ENCODE data around the gene NID2.

The NID2 gene

DNA sequence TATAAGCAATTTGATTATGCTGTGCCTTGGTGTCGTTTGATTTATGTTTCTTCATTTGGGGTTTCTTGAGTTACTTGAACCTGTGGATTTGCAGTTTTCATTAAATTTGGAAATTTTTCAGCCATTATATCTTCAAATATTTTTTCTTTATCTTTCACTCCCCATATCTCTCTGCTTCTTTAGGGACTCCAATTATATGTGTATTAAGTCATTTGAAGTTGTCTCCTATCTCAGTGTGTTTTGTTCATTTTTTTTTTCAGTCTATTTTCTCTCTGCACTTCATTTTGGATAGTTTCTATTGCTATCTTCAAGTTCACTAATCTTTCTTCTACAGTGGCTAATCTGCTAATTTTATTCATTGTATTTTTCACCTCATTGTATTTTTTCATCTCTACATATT lies 108.9 kb downstream of the NID2 start:
- TF ChIP-seq, protein P1, sequence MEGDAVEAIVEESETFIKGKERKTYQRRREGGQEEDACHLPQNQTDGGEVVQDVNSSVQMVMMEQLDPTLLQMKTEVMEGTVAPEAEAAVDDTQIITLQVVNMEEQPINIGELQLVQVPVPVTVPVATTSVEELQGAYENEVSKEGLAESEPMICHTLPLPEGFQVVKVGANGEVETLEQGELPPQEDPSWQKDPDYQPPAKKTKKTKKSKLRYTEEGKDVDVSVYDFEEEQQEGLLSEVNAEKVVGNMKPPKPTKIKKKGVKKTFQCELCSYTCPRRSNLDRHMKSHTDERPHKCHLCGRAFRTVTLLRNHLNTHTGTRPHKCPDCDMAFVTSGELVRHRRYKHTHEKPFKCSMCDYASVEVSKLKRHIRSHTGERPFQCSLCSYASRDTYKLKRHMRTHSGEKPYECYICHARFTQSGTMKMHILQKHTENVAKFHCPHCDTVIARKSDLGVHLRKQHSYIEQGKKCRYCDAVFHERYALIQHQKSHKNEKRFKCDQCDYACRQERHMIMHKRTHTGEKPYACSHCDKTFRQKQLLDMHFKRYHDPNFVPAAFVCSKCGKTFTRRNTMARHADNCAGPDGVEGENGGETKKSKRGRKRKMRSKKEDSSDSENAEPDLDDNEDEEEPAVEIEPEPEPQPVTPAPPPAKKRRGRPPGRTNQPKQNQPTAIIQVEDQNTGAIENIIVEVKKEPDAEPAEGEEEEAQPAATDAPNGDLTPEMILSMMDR (IDR thresholded peaks at IDR 0.05; ENCODE audit: low read depth, low read length), result no peak
- no peak for DNase-seq (ENCODE audit: extremely low read depth, low read depth)

DNA sequence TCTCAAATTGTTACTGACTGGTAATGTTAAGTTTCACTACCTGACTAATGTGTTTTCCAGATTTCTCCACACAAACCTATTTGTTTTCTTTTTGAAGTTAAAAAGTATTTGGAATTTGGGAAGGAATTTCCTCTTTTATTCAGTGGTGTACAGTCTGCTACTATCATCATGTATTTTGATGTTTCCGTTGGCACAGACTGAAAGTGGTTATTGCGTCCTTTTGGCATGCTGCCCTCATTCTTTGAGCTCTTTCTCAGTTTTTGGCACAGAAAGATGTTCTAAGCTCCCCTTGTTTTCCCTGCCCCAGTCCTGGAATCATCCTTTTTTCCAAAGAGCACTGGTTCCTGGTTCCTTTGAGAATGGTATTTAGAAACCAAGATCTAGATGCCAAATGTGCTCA lies 110.9 kb downstream of the NID2 start:
- DNase-seq (ENCODE audit: extremely low read depth, low read depth), result no peak

More for the DNA sequence above, 110.9 kb downstream of the NID2 start:
- TF ChIP-seq, protein P1 (IDR thresholded peaks at IDR 0.05; ENCODE audit: low read depth, low read length), result no peak
